ENCODE data around the gene SBSN.

DNA sequence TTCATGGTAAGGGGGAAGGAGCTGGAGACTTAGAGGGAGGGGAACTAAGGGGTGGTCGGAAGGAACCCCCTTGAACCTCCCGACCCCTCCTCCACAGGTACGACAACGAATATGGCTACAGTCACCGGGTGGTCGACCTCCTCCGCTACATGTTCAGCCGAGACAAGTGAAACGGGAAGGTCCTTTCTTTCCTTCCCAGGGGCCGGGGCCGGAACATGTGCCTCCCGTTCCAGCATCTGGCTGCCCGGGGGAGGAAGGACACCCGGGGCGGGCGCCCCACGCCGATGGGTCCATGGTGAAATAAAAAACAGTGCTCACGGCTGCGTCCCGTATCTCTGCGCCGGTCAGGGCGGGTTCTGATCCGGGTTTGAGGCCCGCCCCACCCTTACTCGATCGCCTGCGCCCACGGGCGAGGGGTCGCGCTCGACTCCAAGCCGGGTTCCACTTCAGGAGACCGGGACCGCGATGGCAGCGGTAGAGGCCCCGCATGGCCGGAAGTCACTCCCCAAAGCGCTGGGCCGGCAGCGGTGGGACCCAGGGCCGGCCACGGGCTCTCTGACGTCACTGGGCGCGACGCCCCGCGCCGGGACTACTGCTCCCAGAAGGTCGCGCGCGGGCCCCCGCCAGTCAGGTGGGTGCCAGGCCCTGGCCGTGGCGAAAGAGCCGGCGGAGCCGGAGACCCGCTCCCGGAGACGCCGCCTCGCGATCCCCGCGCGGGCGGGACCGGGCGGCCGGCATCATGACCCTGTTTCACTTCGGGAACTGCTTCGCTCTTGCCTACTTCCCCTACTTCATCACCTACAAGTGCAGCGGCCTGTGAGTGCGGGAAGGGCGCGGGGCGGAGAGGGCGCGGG is 17.1 kb upstream of the SBSN start, which contains the start of gene TMEM147:
- TF ChIP-seq, protein P1, sequence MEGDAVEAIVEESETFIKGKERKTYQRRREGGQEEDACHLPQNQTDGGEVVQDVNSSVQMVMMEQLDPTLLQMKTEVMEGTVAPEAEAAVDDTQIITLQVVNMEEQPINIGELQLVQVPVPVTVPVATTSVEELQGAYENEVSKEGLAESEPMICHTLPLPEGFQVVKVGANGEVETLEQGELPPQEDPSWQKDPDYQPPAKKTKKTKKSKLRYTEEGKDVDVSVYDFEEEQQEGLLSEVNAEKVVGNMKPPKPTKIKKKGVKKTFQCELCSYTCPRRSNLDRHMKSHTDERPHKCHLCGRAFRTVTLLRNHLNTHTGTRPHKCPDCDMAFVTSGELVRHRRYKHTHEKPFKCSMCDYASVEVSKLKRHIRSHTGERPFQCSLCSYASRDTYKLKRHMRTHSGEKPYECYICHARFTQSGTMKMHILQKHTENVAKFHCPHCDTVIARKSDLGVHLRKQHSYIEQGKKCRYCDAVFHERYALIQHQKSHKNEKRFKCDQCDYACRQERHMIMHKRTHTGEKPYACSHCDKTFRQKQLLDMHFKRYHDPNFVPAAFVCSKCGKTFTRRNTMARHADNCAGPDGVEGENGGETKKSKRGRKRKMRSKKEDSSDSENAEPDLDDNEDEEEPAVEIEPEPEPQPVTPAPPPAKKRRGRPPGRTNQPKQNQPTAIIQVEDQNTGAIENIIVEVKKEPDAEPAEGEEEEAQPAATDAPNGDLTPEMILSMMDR (IDR thresholded peaks at IDR 0.05), result no peak
- TF ChIP-seq POLR2A (IDR thresholded peaks at IDR 0.05), result no peak
